GM21528 (cell line): Measurements from ENCODE around the gene SEMA5A.

Experiments used
- ATAC-seq: cut with Tn5 transposase; IDR thresholded peaks from one replicate; pipeline ENCODE4 v1.9.1; 2021; ENCODE audit warnings: mild to moderate bottlenecking, moderate library complexity; ENCODE audit not compliant: unreplicated experiment, low FRiP score

The SEMA5A gene

GRCh38 chr5:9245071-9245470 is 300.8 kb downstream of the SEMA5A start:
- ATAC-seq, result no peak

GRCh38 chr5:9244417-9244816 is 301.5 kb downstream of the SEMA5A start:
- ATAC-seq, result no peak

- no peak for ATAC-seq
Observed at GRCh38 chr5:9241479-9242305, 304.2 kb downstream of the SEMA5A start.

GRCh38 chr5:9240431-9240830 is 305.4 kb downstream of the SEMA5A start:
- ATAC-seq, result no peak

GRCh38 chr5:9239626-9240025 is 306.2 kb downstream of the SEMA5A start:
- no peak for ATAC-seq

GRCh38 chr5:9239071-9239470 is 306.8 kb downstream of the SEMA5A start:
- no peak for ATAC-seq

- ATAC-seq, result no peak
Observed at GRCh38 chr5:9233712-9234111, 312.2 kb downstream of the SEMA5A start.

- no peak for ATAC-seq
Observed at GRCh38 chr5:9233035-9233434, 312.8 kb downstream of the SEMA5A start.

GRCh38 chr5:9231842-9232241 is 314.0 kb downstream of the SEMA5A start:
- no peak for ATAC-seq

GRCh38 chr5:9230355-9230754 is 315.5 kb downstream of the SEMA5A start:
- no peak for ATAC-seq

GRCh38 chr5:9226016-9226536 is 319.8 kb downstream of the SEMA5A start:
- no peak for ATAC-seq

GRCh38 chr5:9222054-9222976 is 323.6 kb downstream of the SEMA5A start:
- no peak for ATAC-seq

GRCh38 chr5:9218358-9218757 is 327.5 kb downstream of the SEMA5A start:
- ATAC-seq, result no peak

- ATAC-seq, result no peak
Observed at GRCh38 chr5:9212605-9213004, 333.3 kb downstream of the SEMA5A start.

- no peak for ATAC-seq
Observed at GRCh38 chr5:9209846-9210492, 335.9 kb downstream of the SEMA5A start.

GRCh38 chr5:9207817-9208418 is 338.0 kb downstream of the SEMA5A start:
- peak; percentile 87 for ATAC-seq

- ATAC-seq, result no peak
Observed at GRCh38 chr5:9202636-9203035, 343.2 kb downstream of the SEMA5A start.

GRCh38 chr5:9201761-9202160 is 344.1 kb downstream of the SEMA5A start:
- no peak for ATAC-seq

- ATAC-seq, result no peak
Observed at GRCh38 chr5:9201011-9201410, 344.9 kb downstream of the SEMA5A start.

GRCh38 chr5:9198394-9198793 is 347.5 kb downstream of the SEMA5A start:
- no peak for ATAC-seq
